ENCODE data around the gene CHPT1.

GRCh38 chr12:101694297-101694848 is 3.1 kb upstream of the CHPT1 start:
- TF ChIP-seq CTCF (conservative IDR thresholded peaks at IDR 0.05; ENCODE audit: low read length) (no peak), EZH2phosphoT487 (IDR thresholded peaks at IDR 0.05; ENCODE audit: borderline replicate concordance) (no peak)
